ENCODE data around the gene VWA8.

DNA sequence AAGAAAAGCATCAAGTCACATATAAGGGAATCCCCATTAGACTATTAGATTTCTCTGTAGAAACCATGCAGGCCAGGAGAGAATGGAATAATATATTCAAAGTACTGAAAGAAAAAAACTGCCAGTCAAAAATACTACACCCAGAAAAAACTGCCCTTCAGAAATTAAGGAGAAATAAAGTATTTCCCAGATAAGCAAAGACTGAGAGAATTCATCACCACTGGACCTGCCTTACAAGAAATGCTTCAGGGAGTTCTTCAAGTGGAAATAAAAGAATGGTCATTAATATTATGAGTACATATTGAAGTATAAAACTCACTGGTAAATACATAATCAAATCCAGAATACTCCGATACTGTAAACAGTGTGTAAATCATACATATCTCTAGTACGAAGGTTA is 35.9 kb downstream of the VWA8 start:
- no peak for TF ChIP-seq POLR2AphosphoS5 (IDR thresholded peaks at IDR 0.05)
- TF ChIP-seq, protein P1, sequence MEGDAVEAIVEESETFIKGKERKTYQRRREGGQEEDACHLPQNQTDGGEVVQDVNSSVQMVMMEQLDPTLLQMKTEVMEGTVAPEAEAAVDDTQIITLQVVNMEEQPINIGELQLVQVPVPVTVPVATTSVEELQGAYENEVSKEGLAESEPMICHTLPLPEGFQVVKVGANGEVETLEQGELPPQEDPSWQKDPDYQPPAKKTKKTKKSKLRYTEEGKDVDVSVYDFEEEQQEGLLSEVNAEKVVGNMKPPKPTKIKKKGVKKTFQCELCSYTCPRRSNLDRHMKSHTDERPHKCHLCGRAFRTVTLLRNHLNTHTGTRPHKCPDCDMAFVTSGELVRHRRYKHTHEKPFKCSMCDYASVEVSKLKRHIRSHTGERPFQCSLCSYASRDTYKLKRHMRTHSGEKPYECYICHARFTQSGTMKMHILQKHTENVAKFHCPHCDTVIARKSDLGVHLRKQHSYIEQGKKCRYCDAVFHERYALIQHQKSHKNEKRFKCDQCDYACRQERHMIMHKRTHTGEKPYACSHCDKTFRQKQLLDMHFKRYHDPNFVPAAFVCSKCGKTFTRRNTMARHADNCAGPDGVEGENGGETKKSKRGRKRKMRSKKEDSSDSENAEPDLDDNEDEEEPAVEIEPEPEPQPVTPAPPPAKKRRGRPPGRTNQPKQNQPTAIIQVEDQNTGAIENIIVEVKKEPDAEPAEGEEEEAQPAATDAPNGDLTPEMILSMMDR (IDR thresholded peaks at IDR 0.05) = no peak
